GM12874 (cell line): Measurements from ENCODE around the gene RHOA.

Source experiments
- TF ChIP-seq, protein P1 (sequence below): IDR thresholded peaks from 2 replicates; pipeline ENCODE4 v1.5.1; 2011; ENCODE audit warnings: low read depth, mild to moderate bottlenecking, control low read depth, low read length, moderate library complexity; ENCODE audit not compliant: insufficient read depth

RHOA gene

DNA sequence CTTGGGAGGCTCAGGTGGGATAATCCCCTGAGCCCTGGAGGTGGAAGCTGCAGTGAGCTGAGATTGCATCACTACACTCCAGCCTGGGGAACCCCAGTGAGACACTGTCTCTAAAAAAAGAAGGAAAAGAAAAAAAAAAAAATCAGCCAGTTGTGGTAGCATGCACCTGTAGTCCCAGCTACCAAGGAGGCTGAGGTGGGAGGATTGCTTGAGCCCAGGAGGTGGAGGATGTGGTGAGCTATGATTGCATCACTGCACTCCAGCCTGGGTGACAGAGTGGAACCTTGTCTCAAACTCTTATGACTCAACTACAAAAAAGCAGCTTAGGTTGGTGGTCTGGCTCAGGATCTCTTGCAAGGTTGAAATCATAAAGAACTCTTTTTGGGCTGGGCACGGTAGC lies 34.3 kb downstream of the RHOA start:
- TF ChIP-seq, protein P1, sequence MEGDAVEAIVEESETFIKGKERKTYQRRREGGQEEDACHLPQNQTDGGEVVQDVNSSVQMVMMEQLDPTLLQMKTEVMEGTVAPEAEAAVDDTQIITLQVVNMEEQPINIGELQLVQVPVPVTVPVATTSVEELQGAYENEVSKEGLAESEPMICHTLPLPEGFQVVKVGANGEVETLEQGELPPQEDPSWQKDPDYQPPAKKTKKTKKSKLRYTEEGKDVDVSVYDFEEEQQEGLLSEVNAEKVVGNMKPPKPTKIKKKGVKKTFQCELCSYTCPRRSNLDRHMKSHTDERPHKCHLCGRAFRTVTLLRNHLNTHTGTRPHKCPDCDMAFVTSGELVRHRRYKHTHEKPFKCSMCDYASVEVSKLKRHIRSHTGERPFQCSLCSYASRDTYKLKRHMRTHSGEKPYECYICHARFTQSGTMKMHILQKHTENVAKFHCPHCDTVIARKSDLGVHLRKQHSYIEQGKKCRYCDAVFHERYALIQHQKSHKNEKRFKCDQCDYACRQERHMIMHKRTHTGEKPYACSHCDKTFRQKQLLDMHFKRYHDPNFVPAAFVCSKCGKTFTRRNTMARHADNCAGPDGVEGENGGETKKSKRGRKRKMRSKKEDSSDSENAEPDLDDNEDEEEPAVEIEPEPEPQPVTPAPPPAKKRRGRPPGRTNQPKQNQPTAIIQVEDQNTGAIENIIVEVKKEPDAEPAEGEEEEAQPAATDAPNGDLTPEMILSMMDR: no peak

DNA sequence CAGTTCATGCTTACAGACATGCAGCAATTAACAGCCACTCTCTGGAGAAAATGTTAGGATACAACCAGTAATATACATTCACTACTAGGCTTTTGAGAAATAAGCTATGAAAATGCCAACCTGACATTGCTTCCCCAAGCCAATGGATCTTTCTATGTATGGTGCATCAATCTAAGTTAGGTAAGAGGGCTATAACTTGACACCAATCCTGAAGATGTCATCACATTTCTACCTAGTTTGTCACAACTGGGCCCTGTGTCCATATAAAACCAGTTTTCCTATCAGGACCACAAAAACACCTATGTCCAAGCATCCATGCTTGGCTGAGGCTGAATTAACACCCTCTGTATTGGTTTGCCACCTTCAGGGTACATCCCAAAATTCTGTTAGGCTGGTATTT lies 39.8 kb downstream of the RHOA start:
- TF ChIP-seq, protein P1: no peak

DNA sequence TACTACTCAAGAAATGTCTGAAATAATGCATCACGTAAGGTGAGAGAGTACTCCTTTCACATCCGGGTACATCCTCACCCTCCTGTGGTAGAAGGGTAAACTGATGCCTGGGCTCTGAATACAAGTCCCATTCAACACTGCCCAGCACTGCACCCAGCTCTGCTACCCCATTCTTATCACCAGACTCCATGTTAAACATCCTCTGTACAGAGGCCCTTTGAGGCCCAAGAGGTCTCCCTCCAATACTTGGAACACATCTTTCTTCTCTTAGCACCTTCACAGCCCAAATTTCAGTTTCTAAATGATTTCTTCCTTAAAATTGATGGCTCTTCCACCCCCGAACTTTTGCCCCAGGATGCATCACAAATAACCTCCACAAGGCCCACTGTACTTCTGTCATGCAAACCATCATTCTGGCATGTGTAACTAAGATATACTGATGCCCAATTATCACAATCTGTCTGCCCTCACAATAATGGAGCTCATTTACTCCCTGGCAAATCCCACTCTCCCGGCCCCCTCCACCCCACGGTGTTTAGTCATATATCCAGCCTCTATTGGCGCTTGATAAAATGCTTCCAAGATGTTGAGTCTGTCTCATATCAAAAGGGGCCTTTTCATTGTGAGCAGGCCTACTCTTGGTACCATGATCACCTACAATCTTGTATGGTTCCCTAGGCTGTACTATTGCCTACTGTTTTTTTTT lies 41.0 kb downstream of the RHOA start:
- TF ChIP-seq, protein P1: no peak

DNA sequence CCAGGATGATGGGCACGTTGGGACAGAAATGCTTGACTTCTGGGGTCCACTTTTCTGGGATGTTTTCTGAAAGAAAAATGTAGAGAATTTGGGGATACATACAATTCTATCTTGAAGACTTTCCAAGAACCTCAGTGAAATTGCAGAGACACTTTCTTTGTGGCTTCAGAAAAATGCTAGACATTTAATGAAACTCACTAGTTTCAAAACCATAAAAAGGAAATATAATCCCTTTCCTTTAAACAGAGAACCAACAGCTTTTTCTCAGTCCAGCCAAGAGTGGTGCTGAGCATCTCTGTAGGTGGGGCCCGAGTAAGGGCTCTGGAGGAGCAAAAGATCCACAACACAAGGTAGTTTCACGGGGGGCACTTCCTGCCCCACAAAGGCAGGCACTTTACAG lies 49.2 kb downstream of the RHOA start:
- TF ChIP-seq, protein P1: no peak

DNA sequence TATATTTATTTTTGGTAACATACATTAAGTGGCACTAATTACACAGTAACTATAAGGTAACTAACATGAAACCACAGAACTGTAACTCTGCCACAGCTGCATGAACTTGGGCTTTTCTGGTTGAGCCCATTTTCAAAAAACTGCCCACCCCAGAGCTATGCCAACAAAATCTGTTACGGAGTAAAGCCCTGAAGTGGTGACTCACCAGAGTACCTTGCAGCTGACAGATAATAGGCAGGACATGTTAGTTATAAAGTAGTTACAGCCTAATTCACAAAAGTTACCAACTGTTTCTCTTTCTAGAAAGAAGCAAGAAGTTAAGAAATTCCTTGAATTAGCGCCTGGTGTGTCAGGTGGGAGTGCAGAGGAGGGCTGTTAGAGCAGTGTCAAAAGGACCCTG lies 52.2 kb downstream of the RHOA start:
- TF ChIP-seq, protein P1: no peak

DNA sequence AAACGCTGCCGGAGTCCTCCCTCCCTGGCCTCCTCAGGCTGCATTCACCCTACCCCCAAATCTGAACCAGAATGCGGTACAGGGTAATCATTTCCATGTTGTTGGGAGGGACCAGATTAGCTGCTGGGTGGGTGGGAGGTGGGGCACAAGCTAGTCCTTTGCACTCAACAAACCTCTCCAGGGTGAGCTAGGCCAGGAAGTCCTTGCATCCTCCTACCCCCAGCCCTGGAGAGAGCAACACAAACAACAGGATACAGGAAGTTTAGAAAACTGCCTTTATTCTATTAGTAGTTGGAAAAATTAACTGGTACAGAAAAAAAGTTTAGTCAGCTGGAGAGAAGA lies 52.9 kb downstream of the RHOA start:
- TF ChIP-seq, protein P1: no peak

DNA sequence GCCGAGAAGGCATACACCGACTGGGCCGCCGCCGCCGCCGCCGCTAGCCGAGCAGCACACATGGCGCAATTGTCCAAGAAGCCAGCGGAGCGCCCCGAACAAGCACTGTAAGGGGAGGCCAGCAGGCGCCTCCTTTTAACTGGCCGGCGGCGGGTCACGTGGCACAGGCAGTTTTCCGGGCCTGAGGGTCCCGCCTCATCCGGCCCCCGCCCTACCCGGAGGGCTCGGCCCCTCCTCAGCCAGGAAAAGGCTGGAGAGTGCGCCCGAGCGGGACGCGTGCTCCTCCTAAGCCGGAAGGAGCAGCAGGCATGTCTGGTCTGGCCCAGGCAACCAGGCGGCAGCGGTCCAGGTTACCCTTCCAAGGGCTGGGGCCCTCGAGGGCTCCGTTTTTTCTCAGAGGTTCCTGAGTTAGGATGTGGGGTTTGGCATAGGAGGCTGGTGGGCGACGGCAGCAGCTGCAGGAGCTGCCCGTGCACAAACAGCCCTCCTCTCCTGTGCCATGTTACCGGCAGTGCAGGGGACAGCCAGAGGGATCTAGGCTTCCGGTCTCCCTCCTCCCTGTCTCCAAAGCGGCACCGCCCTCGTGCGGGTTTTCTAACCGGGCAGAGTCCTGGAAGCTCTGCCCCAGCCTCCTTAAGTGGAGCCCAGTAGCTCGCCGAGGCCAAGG lies 53.4 kb downstream of the RHOA start, which contains the start of gene GPX1:
Gene GPX1, minus strand, starts transcription at position 137 of the 667 bp plus-strand sequence. Its CDS starts 75 bp downstream, at position 62.
- TF ChIP-seq, protein P1: no peak
